HepG2 (cell line): ENCODE results near the gene ART1. TPM values are rescaled to one million over a fixed set of nuclear protein-coding genes. Genes with fewer than 3 reads are reported as not detected.
A peak's percentile ranks its signal among the peaks of the same experiment; 100 is the strongest.

Source experiments
- ATF7 ChIP-seq, 2 experiments: fragments of 450-650 bp in 1 of 2; sonication (generic) in 1 of 2; formaldehyde crosslinking in 1 of 2; IDR thresholded peaks; 2 replicates each; pipeline versions ENCODE4 v1.4.0 to v1.6.1; 2016 to 2020; ENCODE audit warnings: antibody characterized with exemption in 1 of 2, mild to moderate bottlenecking in 1 of 2, missing genetic modification reagents in 1 of 2
- MAFF ChIP-seq: IDR thresholded peaks from 2 replicates; pipeline ENCODE4 v1.6.1; 2011; ENCODE audit warnings: low read depth, low read length, improper control_type of control experiment
- MAZ ChIP-seq, 2 experiments: sonication (generic) in 1 of 2; formaldehyde crosslinking in 1 of 2; IDR thresholded peaks; 2 replicates each; pipeline versions ENCODE4 v1.5.0 to v1.6.1; 2012 to 2020; ENCODE audit warnings: low read depth in 2 of 2, mild to moderate bottlenecking in 2 of 2, borderline replicate concordance in 1 of 2, improper control_type of control experiment in 1 of 2, low read length in 1 of 2, missing genetic modification reagents in 1 of 2, moderate library complexity in 1 of 2
- MBNL3 ChIP-seq: fragments of 250-450 bp; sonication (Bioruptor Pico); conservative IDR thresholded peaks from 2 replicates; pipeline ENCODE4 v1.8.0; 2022; ENCODE audit warnings: mild to moderate bottlenecking, inconsistent platforms
- MED13 ChIP-seq: sonication (generic); formaldehyde crosslinking; IDR thresholded peaks from 2 replicates; pipeline ENCODE4 v1.5.0; 2020; ENCODE audit warnings: missing genetic modification reagents
- TAF1 ChIP-seq: sonication (generic); formaldehyde crosslinking; IDR thresholded peaks from 2 replicates; pipeline ENCODE4 v1.4.0; 2020; ENCODE audit warnings: missing genetic modification reagents
- ZBTB37 ChIP-seq: sonication (generic); formaldehyde crosslinking; IDR thresholded peaks from 2 replicates; pipeline ENCODE4 v1.4.0; 2020; ENCODE audit warnings: mild to moderate bottlenecking, missing genetic modification reagents
- ZBTB8A ChIP-seq: sonication (generic); formaldehyde crosslinking; IDR thresholded peaks from 2 replicates; pipeline ENCODE4 v1.4.0; 2020; ENCODE audit warnings: mild to moderate bottlenecking, low read depth, missing genetic modification reagents, borderline replicate concordance
- ZC3H13 ChIP-seq: sonication (generic); formaldehyde crosslinking; IDR thresholded peaks from 2 replicates; pipeline ENCODE4 v1.8.1; 2023; ENCODE audit warnings: mild to moderate bottlenecking, missing genetic modification reagents, moderate library complexity
- ZNF335 ChIP-seq: sonication (generic); formaldehyde crosslinking; IDR thresholded peaks from 2 replicates; pipeline ENCODE4 v1.4.0; 2020; ENCODE audit warnings: missing genetic modification reagents
- ZNF407 ChIP-seq: sonication (generic); formaldehyde crosslinking; IDR thresholded peaks from one replicate; pipeline ENCODE4 v1.5.1; 2020; ENCODE audit warnings: mild to moderate bottlenecking, missing genetic modification reagents; ENCODE audit errors: not compliant biosample characterization
- ZNF639 ChIP-seq: conservative IDR thresholded peaks from 2 replicates; pipeline ENCODE4 v1.6.1; 2018; ENCODE audit warnings: missing genetic modification reagents
- ZNF652 ChIP-seq: IDR thresholded peaks from 2 replicates; pipeline ENCODE4 v1.6.1; 2016; ENCODE audit warnings: low read depth, borderline replicate concordance
- polyA plus RNA-seq, 8 experiments: library from polyadenylated mRNA; depleted of rRNA in 3 of 8; stranded (reverse) in 7 of 8; unstranded in 1 of 8; fragments of >200 nt; fragmentation: Illumina TruSeq in 4 of 8; extraction: Trizol in 4 of 8; gene quantifications; 2 replicates each; pipeline versions ENCODE4 v1.2.1 to v1.2.3, GENCODE V29; 2011 to 2016; ENCODE audit warnings: low read depth in 4 of 8, missing spikeins in 1 of 8, mixed read lengths in 1 of 8; ENCODE audit not compliant: insufficient read depth in 1 of 8
- total RNA-seq, 5 experiments: library from RNA; depleted of rRNA; stranded (reverse); fragments of >200 nt; fragmentation: Illumina TruSeq; extraction: Trizol; gene quantifications; 2 replicates each; pipeline ENCODE4 v1.2.3, GENCODE V29; 2016; ENCODE audit warnings: low read depth in 1 of 5
- TF ChIP-seq, protein P1 (sequence below): sonication (generic); formaldehyde crosslinking; IDR thresholded peaks from 2 replicates; pipeline ENCODE4 v1.4.0; 2020; ENCODE audit warnings: mild to moderate bottlenecking, missing genetic modification reagents

The ART1 gene
- total and polyA plus RNA-seq, 2 of the 13 experiments (the other 11 are each of a cell fraction or from before 2014, with no cell fraction given): not detected

- TF ChIP-seq ZNF407 (CRISPR knock-in tag) (peak; percentile 41), MED13 (no peak), TAF1 (peak; percentile 43; the same call in 1 of the 2 replicates), ATF7 (IDR thresholded peaks at IDR 0.05) (no peak), ATF7 (CRISPR knock-in tag; IDR thresholded peaks at IDR 0.05) (no peak), ZBTB8A (0 out of 2 replicates have a peak, but pooled peaks have one; percentile 33), ZNF335 (CRISPR knock-in tag) (no peak), ZNF652 (CRISPR knock-in tag) (no peak), ZBTB37 (CRISPR knock-in tag) (no peak), ZNF639 (no peak), MAZ (IDR thresholded peaks at IDR 0.05; ENCODE audit: borderline replicate concordance, low read depth, low read length) (peak; percentile 58; the same call in 1 of the 2 replicates), MAZ (CRISPR knock-in tag; IDR thresholded peaks at IDR 0.05; ENCODE audit: low read depth) (0 out of 2 replicates have a peak, but pooled peaks have one; percentile 47), MBNL3 (CRISPR knock-in tag) (no peak), ZC3H13 (CRISPR knock-in tag) (no peak), MAFF (no peak)
- TF ChIP-seq, protein P1, sequence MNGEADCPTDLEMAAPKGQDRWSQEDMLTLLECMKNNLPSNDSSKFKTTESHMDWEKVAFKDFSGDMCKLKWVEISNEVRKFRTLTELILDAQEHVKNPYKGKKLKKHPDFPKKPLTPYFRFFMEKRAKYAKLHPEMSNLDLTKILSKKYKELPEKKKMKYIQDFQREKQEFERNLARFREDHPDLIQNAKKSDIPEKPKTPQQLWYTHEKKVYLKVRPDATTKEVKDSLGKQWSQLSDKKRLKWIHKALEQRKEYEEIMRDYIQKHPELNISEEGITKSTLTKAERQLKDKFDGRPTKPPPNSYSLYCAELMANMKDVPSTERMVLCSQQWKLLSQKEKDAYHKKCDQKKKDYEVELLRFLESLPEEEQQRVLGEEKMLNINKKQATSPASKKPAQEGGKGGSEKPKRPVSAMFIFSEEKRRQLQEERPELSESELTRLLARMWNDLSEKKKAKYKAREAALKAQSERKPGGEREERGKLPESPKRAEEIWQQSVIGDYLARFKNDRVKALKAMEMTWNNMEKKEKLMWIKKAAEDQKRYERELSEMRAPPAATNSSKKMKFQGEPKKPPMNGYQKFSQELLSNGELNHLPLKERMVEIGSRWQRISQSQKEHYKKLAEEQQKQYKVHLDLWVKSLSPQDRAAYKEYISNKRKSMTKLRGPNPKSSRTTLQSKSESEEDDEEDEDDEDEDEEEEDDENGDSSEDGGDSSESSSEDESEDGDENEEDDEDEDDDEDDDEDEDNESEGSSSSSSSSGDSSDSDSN (CRISPR knock-in tag): peak; percentile 68
Measured at GRCh38 chr11:3642071-3642951, 2.6 kb upstream of the ART1 start (continued).
